Hepatic stellate cell (primary cell): ENCODE results near the gene MICAL1.
"Not testable (repeated sequence)": the region's sequence is repeated elsewhere in the genome, so short reads cannot be mapped to it uniquely, and the experiment has no call there.

Source experiments
- DNase-seq: peaks from one replicate; pipeline ENCODE4 v3.0.0; 2011; ENCODE audit warnings: low spot score

The MICAL1 gene

GRCh38 chr6:109475625-109476024, 20.1 kb upstream of the MICAL1 start:
- DNase-seq = no peak

GRCh38 chr6:109474995-109475394, 19.4 kb upstream of the MICAL1 start:
- no peak for DNase-seq

DNA sequence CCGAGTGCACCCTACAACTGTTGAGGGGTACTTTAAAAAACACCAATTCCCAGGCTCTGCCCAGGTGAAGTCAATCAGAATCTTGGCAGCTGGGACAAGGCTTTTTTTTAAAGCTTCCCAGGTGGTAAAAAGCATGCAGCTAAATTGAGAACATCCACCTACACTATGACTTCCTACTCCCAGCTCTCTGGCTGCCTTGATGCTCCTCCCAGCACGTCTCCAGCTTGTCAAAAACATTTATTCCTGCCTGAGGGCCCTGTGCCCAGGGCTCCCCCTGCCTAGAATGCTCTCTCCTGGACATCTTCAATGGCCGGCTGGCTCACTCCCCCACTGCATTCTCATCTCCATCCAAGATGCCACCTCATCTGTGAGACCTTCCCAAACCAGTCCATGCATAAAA, 17.5 kb upstream of the MICAL1 start:
- DNase-seq = no peak

DNA sequence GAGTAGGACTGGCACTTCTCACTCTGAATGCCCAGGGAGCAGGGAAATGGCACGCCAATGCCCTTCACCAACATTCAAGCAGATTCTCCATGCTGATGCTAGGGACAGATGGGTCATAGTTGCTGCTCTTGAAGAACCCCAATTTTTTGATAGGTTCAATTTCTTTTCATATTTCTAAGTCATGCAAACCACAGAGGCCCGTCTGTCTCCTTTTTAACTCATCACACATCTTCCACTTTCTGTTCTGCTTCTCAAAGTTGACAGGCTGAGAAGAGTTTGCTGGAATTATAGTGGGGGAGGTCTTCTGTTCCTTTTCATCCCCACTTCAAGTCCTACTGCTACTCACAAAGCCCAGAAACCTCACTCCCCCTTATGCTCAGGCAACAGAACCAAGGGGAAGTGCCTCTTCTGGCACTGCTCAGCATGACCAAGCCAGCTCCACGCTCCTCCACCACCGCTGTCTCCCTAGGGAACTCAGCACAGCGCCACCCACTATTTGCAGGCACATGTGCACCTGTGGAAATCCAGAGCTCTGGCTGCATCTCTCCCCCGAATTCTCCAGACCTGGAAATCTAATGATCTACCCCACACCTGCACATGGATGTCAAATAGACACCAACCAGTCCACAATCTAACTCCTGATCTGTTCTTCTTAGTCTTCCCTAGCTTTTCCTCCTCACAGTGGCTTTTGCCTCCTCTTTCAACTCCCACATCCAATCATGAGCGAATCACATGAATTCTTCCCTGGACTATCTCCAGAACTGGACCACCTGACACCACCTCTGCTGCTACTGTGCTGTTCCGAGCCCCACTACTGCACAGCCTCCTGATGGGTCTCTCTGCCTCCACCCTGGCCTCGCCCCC, 16.8 kb upstream of the MICAL1 start:
- DNase-seq = no peak

- DNase-seq = no peak
Measured at GRCh38 chr6:109471105-109471810, 15.7 kb upstream of the MICAL1 start.

DNA sequence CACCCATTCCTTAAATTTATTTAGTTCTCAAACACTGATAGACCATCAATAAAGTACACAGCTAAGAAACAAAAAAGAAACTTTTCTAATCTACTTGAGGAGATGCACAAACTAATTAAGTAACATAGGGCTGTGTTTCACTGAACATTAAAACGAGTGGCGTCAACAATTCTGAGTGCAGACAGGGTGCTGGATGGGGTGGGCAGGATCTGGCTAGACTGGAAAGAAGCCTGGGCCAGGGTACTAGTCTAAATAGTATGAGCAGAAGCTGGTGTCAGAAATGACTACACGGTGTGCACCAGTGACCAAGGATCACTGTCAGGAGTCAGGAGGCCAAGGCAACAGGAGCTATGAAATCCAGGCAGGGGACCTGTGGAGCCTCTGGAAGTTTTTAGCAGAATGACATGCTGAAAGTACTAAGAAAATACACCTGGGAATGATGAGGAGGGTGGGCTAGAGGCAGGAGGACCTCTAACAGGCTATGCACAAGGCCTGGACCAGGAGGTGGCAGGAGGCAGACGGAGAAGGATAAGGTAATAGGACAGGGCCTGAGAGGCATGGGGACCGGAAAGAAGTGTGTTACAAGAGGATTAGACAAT, 14.1 kb upstream of the MICAL1 start:
- no peak for DNase-seq

- no peak for DNase-seq
Measured at GRCh38 chr6:109467696-109468095, 12.1 kb upstream of the MICAL1 start.

GRCh38 chr6:109466212-109466923, 10.8 kb upstream of the MICAL1 start:
- DNase-seq = no peak

GRCh38 chr6:109465772-109466171, 10.2 kb upstream of the MICAL1 start:
- no peak for DNase-seq

GRCh38 chr6:109461733-109462526, 6.4 kb upstream of the MICAL1 start:
- DNase-seq = no peak

GRCh38 chr6:109461205-109461604, 5.6 kb upstream of the MICAL1 start:
- DNase-seq = not testable (repeated sequence)

DNA sequence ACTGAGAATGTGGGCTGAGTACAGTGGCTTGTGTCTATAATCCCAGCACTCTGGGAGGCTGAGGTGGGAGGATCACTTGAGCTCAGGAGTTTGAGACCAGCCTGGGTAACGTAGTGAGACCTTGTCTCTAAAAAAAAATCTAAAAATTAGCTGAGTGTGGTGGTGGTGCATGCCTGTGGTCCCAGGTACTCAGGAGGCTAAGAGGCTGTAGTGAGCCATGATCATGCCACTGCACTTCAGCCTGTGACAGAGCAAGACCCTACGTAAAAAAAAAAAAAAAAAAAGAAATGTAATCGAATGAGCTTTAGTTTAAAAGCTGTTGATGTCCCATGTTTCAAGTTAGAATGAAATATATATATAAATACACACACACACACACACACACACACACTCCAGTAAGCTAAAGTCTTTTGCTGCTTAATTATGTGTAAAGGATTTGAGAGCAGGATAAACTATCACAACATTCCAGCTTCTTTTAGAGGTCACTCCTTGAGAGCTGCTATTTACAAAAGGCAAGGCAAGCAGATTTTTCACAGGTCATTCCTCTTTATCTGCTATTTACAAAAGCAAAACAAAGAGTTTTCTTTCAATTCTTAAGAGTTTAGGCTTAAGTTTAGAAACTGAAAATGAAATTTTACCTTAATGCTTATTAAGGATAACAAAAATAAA, 4.7 kb upstream of the MICAL1 start:
- DNase-seq = no peak

DNA sequence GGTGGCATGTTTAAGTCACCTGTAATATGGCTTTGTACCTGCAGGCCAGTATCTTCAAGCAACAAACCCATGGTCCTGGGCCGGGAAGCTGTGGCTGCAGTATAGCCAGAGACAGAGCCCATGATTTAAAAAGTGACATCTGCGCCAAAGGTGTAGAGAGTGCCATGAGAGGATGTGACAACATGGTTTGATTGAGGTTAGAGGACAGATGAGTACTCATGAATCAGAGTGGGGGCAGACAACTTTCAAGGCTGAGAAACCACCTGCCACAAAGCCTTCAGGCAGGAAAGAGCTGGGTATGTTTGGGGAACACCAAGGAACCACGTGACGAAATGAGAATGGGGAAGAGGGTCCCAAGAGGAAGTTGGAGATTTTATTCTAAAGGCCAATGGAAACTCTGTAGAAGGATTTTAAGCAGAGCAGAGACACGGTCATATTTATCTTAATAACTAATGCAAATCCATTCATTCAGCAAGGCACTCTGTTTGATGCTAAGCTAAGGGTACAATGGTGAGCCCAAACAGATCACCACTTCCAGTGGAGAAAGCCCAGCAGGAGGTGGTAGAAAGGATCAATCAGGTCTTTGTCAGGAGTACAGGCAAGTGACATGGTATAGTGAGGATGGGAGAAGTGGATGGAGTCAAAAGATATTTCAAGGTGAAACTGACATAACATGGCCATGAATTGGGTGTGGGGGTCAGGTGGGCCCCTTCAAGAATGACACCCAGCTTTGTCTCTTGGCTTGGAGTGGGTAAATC, 3.4 kb upstream of the MICAL1 start:
- DNase-seq = no peak

- no peak for DNase-seq
Measured at GRCh38 chr6:109457562-109457996, 2.0 kb upstream of the MICAL1 start.

DNA sequence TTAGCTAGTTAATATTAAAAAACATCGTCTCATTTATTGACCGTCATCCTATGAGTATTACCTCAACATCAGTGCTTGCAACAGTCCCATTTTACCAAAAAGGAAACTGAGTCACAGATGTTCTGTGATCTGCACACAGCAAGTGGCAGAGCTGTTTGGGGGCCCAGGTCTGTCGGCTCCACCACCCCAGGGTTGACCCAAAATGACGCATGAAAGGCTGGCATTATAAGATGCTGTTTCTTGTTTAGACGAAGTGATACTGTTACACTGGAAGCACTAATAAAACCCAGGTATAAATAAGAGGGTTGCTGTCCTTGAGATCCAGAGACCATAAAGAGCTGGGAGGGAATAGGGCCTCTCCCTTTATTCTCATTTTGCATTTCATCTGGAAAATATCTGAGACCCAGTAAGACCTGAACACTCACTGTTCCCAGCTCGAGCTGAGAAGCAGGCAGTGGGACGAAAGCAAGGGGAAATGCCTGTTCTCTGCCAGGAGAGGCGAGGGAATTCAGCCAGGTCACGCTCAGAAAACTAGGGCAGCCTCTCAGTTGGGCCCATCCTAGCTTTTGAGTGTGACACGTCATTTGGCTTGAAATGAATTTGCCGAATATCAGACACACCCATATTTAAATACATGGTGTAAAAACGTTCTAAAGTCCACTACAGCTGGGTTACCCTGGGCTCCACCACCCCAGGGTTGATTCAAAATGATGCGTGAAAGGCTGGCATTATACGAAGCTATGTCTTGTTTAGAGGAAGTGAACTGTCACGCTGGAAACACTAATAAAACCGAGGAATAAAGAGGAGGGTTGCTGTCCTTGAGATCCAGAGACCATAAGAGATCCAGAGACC, 1.4 kb upstream of the MICAL1 start:
- DNase-seq = no peak

- DNase-seq = no peak
Measured at GRCh38 chr6:109456111-109456583, 575 bp upstream of the MICAL1 start.

DNA sequence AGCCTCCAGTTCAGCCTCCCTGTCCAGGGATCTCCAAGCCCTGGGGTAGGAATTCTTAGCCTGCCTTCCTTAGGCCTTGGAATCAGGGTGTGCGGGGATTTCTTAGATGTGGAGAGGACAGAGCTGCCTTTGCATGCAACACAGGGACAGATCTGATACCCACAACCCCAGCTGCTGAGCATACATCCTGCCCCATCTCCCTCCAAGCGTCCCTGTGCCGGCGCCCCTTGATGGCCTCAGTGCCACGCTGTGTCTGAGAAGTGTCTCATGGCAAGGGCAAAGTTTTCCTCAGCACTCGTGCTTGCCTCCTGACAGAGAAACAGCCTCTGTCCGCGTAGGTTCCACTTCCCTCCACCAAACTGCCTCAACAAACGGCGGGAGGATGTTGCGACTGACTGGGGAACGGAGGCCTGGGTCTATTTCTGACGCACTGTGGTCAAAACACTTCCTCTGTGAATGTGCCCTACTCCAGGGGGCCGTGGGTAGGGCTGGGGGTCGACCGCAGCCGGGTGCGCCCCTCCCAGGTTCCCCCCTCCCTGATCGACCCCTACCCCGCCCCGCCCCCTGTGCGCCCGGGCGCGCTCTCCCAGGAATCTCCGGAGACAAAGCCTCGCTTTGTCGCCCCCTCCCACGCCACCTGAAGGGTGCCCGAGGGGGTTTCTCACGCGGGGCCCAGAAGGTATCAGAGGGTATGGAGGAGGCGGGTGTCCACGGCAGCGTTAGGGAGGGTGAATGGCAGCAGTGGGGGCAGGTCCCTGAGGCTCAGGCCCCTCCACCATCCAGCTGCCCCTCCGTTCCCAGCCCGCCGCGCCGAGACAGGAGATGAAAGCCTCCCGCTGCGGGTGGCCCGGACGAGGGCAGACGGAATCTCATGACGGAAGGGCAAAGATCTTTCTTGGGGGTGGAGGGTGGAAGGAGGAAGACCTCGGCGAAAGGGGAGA, 806 bp downstream of the MICAL1 start:
- DNase-seq = peak; percentile 57
